Stimulated activated CD4-positive, alpha-beta T cell treated with anti-CD3 and anti-CD28 coated beads, Interleukin-2, amount 100 ng/mL, for 48 hours (primary cell): ENCODE data around the gene KNOP1.
"Not testable (repeated sequence)": the region's sequence is repeated elsewhere in the genome, so short reads cannot be mapped to it uniquely, and the experiment has no call there.

Experiments used
- DNase-seq, 2 donors: peaks; one replicate each; pipeline ENCODE4 v3.0.0-alpha.2; 2020

The KNOP1 gene

DNA sequence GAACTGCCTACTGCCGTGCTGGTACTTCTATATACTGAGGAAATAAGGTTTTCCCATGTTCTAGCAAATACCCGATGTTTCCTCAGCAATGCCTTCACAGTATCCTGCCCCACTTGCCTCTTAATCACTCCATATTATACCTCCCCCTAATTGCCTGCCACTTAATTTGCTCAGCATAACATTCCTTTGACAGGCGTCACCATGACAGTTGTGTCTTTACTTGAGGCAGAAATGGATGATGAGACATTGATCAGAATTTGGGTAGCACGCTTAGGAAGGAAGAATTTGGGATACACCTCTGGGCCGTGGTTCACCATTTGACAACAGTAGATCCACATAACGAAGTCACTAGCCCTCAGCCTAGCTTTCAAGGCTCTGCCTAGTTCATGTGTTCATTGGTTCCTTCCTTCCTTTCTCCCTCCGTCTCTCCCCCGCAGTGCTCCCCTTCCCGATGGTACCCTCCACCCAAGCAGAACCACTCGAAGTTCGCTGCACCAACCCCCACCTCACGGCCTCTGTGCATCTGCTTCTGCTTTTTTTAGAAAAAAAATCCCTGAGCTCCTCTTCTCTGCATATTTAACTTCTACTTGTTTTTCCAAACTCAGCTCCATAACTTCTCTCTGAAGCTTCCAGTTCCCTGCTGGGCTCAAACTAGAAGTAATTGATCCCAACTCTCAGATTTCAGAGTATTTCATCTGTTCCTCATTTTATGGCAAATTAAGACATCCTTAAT is 19.4 kb upstream of the KNOP1 start:
- DNase-seq: no peak

DNA sequence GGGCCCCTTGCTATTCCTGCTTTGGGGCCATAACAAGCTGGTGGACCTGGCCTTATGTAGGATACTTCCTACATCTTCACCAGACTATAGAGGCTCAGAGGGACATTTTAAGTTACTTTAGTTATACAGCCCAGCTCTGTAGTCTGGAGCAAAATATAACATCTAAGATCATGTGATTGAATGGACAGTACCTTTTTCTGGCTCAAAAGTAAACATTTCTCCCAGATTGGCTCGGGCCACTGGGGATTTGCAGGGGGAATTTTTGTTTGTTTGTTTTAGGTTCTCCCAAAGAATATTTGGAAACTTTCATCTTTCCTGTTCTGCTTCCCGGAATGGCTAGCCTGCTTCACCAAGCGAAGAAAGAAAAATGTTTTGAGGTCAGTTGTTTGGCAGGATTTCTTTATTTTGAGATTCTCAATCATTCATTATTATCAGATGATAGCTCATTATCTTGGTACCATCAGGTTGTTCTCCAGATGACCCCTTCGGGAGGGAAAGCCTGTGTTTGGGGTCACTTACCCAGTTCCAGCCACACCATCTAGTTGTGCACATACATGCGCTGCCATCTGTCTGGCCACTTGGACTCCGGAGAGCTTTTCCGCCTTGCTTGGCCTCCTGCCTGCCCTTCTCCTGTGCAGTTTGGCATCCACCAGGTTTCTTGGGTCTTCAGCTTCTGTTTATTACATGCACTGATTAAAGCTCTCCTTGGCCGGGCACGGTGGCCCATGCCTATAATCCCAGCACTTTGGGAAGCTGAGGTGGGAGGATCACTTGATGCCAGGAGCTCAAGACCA is 17.2 kb upstream of the KNOP1 start:
- no peak for DNase-seq

DNA sequence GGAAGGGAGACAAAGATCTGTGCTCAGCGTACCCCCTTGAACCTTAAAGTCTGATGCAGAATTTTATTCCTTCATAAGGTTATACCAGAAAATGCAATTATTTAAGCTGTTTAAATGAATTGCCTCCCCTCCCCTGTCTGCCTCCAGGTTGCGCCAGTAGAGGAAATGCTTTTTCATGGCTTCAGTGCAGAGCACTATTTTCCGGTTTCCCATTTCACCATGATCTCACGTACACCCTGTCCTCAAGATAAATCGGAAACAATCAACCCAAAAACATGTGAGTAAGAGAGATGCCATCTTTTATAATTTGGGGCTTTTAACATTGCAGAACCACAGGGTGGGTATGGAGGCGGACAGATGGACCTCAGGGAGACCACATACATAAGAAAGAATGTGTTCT is 15.5 kb upstream of the KNOP1 start:
- no peak for DNase-seq

DNA sequence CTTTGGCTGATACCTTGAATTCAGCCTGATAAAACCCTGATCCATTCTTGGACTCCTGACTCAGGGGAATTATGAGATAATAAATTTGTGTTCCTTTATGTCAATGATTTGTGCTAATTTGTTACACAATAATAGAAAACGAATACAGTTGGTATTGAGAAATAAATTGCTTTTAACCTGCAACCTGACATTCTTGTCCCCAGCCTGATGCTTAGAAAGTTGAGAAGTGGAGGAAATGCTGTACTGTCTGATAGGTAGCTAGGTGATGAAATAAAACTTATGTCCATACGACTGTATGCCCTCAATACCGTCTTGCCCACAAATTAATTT is 10.6 kb upstream of the KNOP1 start:
- no peak for DNase-seq

DNA sequence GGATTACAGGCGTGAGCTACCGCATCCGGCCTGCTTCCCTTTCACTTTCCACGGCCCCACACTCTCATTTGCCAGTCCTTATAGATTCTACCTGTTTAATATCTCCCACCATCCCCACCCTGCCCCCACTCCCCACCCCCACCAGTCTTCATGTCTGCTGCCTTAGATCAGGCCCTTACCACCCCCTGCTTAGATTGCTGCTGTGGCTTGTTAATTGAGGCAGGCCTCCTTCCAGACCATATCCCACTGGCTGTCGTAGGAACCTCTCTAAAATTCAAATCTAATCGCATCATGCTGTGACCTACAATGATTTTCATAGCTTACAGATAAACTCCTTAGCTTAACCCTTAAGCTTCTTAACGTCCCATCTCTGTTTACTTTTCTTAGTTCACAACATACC is 5.0 kb upstream of the KNOP1 start:
- DNase-seq: no peak

DNA sequence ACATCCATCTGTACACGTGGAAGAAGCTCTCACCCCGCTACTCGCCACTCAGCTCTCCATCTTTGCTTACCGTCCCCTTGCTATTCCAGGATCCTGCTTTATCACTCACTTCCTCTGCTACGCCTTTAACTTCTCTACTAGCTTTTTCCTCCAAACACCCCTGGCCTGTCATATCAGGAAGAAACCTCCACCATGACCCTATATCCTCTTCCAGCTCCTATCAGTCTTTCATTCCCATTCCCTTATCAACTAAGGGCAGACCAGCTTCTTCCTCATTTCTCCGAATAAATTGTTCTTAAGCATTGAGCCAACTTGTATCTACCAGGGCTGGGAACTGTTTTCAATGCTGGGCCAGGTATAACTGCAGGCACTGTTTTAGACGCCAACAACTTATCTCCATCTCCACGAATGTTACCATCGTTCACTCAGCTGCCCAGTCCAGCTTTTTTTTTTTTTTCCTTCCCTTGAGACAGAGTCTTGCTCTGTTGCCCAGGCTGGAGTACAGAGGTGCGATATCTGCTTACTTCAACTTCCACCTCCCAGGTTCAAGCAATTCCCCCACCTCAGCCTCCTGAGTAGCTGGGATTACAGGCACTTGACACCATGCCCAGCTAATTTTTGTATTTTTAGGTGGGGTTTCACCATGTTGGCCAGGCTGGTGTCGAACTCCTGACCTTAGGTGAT is 4.4 kb upstream of the KNOP1 start:
- DNase-seq: no peak

DNA sequence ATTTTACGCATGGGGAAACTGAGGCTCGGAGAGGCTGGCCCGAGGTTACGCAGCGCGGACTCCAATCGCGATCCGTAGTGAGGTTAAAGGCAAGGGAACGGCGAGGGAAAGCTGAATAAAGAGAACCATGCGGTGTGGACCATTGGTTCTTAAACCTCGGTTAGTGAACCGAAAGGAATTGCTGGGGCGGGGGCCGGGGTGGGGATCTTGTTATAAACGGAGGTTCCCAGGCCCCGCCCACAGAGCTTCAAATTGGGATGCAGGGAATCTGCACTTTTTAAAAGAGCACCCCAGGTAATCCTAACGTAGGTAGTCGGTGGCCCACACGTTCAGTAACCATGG is 568 bp upstream of the KNOP1 start:
- DNase-seq: no peak

DNA sequence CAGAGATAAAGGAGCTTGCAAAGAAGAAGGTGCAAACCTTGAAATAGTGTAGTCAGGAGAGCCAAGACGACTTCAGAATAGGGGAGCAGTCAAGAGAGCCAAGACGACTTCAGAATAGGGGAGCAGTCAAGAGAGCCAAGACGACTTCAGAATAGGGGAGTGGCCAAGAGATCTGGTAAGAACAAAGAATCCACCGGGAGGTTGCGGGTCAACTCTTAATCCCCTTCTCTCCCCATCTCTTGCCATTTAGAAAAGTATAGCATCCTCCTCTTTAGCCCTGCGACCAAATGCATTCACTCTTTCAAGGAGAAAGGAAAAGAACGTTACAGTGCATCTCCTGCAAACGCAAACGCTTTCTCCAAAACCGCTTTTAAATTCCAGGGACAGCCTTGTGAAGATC is 713 bp downstream of the KNOP1 start:
- DNase-seq: no peak

DNA sequence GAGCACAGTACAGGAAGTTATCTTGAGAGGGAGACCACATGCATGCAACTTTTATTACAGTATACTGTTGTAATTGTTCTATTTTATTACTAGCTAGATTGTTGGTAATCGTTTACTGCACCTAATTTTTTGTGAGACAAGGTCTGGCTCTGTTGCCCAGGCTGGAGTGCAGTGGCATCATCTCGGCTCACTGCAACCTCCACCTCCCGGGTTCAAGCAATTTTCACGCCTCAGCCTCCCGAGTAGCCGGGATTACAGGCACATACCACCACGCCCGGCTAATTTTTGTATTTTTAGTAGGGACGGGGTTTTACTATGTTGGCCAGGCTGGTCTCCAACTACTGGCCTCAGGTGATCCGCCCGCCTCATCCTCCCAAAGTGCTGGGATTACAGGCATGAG is 1.3 kb downstream of the KNOP1 start:
- not testable (repeated sequence) for DNase-seq

DNA sequence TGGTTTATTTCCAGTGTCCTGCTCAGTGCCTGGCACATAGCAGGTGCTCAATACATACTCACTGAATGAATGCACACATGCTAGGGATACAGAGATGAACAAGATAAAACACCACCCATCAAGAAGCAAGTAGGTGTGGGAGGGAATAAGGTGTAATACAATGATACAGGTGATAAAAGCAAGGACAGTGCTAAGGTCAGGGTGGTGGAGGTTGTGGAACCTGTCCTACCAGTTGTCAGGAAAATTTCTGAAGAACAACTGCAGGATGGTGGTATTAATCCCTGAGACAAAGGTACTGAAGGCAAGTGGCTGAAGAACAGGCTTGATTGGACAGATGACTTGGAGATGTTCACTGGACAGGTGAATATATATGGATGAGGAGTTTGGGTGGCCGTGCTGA is 1.8 kb downstream of the KNOP1 start:
- DNase-seq: no peak

DNA sequence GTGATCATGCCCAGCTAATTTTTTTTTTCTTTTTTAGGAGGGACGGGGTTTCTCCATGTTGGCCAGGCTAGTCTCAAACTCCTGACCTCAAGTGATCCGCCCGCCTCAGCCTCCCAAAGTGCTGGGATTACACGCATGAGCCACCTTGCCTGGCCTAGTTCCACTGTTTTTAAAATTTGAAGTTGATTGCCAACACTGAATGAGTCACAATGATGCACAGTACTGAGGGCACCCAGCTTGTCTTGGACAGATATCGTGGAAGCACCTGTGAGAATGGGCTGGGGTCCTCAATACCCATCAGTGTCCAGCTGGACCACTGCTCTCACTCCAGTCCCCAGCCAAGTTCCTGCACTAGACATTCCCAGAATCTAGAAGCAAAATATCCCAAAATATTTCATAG is 2.5 kb downstream of the KNOP1 start:
- no peak for DNase-seq

DNA sequence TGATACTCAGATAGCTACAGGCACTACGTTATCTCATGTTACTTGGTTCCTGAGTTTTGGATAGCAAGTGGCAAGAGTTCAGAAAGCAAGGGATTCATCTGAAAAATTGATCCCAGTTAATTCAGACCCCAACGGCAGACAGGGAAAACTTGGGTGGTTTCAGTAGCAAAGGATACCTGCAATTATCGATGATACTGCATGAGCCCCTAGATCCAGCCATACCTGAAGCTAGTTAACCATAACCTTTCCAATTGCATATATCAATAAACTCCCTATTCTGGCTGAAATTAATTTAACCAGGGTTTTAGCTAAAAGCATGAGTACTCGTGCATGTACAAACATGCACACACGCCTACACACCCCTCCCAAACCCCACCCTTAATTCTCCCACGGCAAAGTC is 4.3 kb downstream of the KNOP1 start:
- DNase-seq: no peak

DNA sequence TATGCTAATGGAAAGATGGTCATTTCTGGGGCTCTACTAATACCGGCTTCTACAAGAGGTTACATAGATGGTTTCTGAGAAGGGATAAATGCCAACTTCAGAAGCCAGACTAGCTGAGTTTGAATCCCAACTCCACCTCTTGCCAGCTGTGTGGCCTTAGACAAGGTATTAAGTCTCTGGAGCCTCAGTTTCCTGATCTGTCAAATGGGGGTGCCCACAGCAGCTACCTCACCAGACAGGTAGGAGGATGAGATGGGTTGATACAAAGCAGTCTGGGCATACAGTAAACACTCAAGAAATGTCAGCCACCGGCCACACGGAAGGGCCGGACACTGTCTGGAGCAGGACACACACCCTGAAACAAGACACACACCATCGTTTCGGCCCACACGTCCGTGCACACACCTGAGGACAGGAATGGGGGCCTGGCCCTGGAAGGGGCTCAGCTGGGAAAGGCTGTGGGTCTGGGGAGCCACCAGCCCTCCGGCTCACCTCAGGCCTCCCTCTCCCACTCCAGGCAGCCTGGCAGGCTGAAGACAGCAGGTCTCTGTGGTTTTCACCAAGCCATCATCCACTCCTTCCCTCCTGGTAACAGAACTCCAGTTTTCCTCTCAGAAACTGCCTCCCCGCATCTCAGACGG is 5.5 kb downstream of the KNOP1 start:
- no peak for DNase-seq

DNA sequence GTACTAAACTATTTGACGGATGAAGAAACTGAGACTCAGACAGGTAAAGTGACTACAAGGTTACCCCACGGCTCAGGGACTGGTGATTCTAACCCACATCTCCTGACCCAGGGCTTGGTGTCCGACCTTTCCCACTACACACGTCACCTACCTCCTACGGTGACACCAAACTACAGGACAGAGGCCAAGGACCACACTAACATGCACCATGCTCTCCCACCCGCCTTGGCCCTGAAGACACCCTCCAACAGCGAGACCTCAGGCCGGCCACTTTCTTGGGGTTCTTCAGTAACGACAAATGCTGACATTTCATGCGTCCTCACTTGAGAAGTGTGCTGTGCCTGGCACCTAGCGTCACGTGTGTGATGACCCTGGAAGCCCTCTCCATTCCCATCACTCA is 6.4 kb downstream of the KNOP1 start:
- DNase-seq: no peak

DNA sequence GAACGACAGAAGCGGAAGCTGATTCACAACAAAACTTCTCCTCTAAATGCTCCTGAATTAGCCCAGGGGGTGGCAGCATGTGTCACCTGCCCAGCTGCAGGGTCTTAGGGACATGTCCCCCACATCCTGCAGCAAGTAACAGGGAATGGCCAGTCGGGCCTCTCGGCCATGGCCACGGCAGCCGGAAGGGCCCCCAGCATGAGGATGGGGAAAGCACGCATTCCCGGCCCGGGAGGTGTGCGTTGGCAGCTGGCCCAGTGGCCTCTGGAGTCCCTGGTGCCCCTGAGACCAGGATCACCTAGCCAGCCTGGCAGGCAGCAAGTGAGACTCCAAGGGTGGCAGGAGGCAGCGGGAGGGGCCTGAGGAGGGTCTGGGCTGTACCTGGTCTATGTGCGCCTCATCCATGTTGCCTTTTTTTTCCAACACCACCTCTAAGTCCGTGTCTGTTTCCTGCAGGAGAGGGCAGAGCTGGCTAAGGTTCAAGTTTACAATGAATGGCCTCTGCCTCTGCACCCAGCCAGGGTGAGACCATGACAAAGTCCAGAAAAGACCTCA is 7.0 kb downstream of the KNOP1 start:
- no peak for DNase-seq

DNA sequence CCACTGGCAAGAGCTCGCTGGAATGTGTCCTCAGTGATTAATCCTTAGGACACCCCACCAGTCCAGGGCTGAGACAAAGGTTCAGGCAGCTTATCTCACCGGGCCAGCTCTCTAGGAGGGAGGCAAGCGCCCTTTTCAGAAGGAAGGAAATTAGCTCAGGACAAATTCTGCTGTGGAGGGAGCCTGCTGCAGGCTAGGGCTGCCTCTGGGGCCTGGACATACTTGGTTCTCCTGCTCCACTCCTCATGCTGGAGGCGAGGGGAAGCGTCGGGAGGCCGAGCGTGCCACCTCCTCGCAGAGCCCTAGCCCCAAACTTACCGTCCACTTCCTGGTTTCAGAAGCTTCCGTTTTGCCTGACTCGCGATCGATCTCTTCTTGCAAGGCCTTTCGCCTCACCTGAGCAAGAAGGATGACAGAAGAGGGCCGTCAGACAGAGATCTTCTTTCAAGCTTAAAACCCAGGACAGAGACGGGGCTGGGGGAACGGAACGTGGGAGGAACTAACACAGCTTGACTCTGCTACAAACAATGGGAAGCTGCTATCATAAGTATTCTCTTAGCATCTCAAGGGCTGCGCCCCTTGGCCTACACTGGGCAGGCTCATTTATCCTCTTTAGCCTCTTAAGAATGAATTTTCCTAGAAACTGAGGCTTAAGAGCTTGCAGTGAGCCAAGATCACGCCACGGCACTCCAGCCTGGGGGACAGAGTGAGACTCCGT is 7.7 kb downstream of the KNOP1 start:
- DNase-seq: no peak

DNA sequence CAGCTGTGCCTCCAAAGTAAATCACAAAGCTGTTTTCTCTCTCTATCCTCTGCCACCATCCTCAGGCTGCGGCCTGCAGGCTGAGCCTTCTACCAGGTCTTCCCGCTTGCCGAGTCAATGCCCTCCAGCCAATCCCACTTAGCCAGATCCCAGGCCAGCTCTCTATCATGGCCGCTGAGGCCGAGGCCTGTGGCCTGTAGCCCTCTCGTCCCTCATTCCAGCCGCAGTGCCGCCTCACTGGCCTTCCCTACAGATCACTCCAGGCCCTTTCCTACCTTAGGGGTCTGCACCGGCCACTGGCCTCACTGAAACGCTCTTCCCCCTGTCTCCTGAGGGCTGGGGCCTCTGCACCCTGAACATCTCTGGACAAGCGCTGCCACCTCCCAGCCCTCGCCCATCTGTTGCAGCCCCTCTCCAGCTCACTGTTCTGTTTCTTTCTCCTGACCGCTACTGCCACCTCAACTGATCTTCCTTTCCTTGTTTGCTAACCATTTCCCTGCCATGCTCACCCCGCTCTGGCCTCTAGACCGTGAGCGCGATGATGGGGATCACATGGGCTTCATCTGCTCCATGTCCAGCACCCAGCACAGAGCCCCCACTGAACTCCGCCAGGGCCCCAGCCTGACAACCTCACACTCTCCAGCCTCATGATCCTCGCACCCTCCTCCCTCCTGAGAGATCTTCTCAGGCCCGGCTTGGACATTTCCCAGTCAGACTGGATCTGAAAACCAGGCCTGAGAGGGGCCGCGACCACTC is 8.5 kb downstream of the KNOP1 start:
- DNase-seq: no peak

DNA sequence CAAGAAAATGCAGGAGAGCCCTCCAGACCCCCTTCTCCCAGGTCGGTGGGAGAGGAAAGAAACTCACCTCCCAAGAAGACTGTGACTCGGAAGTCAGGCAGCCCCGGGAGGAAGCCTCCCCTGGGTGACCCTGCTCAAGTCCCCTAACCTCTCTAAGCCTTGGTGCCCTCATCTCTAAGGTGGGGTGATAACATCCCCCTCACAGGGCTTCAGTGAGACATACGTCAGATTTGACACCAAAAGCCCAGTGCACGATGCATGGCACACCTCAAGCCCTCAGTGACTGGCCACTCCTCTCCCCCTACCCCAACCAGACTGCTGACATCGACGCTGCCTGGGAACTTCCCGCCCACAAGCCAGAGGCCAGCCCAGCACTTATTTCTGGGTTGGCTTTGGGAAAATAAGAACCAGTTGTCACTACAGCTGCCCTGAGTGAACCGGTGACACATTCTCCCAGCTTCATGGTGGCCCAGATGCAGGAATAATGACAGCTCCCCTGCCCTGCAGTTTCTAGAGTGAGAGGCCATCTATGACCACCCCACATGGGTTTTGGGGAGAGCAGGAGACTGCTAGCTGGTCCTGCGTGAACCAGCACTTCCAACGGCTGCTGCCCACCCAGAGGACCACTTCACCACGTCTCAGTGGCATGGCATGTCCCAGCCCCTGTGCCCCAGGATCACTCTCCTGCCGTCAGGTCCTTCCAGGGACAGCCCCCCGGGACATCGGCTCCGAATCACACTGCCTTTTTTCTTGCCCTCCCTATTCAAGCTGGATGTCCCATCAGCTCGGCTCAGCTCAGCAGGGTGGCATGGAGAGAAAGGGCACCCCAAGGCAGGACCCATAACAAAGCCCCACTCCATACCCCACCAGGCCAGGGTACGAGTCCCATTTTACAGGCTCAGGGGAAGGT is 9.5 kb downstream of the KNOP1 start:
- DNase-seq: no peak

DNA sequence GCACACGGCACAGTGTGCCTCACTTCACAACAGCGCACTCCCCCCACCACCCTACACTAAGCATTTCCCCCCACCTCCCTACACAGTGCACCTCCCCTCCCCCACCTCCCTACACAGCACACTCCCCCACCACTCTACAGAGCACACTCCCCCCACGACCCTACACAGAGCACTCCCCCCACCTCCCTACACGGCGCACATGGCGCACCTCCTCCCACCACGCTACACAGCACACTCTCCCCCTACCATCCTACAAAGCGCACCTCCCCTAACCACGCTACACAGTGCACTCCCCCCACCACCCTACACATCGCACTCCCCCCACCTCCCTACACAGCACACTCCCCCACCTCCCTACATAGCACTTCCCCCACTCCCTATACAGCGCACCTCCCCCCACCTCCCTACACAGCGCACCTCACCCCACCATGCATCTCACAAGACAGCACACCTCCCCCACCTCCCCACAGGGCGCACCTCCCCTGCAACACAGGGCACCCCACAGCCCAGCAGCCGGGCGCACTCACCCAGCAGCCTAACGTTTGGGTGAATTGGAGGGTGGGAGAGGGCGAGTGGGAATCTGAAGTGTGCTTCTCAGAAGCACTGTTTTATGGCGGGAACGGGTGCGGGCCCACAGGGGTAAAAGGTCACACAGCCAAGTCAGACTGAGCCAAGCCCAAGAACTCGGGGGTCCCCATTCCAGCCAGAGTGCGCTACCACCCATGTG is 10.3 kb downstream of the KNOP1 start:
- DNase-seq: no peak

DNA sequence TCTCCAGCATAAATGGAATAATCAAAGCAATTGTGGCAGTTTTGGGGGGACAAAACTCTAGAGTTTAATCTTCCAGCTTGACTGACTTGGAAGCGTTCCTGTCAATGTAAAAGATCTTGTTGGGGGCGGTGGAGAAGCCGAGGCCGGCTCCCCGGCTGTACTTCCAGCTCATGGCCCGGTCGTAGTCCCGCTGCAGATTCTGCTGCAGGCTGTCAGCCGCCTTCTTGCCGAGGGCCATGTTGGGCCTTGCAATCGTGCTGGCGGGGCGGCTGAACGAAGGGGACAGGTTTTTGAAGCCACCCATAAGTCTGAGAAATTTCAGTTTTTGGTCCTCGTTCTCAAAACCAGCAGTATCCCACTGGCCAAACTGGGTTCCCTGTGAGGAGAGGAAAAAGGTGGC is 11.2 kb downstream of the KNOP1 start:
- DNase-seq: no peak
